BE2C (cell line): Measurements from ENCODE around the gene CCL14.

ENCODE experiments used
- DNase-seq: peaks from one replicate; pipeline ENCODE4 v3.0.0-alpha.2; 2020
- H3K27me3 ChIP-seq: fragments of 250-450 bp; sonication (Bioruptor Pico); 2 replicates; pipeline ENCODE4 v1.5.1; 2020; ENCODE audit warnings: mild to moderate bottlenecking
- H3K36me3 ChIP-seq: fragments of 250-450 bp; sonication (Bioruptor Pico); 2 replicates; pipeline ENCODE4 v1.5.1; 2020; ENCODE audit warnings: mild to moderate bottlenecking
- H3K4me1 ChIP-seq: fragments of 250-450 bp; sonication (Bioruptor Pico); 2 replicates; pipeline ENCODE4 v1.5.1; 2020
- H3K4me3 ChIP-seq: 2 replicates; pipeline ENCODE4 v1.5.1; 2011; ENCODE audit warnings: low read depth, low read length
- H3K9me3 ChIP-seq: fragments of 250-450 bp; sonication (Bioruptor Pico); 2 replicates; pipeline ENCODE4 v1.5.1; 2020
- CTCF ChIP-seq: IDR thresholded peaks from 2 replicates; pipeline ENCODE4 v1.5.1; 2012; ENCODE audit warnings: mild to moderate bottlenecking, low read depth, low read length

CCL14 gene

GRCh38 chr17:36008998-36009665 lies 22.6 kb upstream of the CCL14 start:
- peaks cover 10% of the 10 kb centered on the region for H3K27me3 ChIP-seq
- no peaks in the 10 kb centered on the region for H3K4me1 ChIP-seq
- H3K36me3 ChIP-seq: no peaks in the 10 kb centered on the region
- no peaks in the 10 kb centered on the region; the same call in 1 of the 2 replicates for H3K9me3 ChIP-seq
- DNase-seq: peak; percentile 17
- no peak overlapping the region for H3K4me3 ChIP-seq
- peak; percentile 60 for TF ChIP-seq CTCF

- no peak for TF ChIP-seq CTCF
- no peaks in the 10 kb centered on the region for H3K4me1 ChIP-seq
Measured at GRCh38 chr17:36004594-36005108, 18.1 kb upstream of the CCL14 start.

GRCh38 chr17:36002631-36003030 lies 16.1 kb upstream of the CCL14 start:
- H3K4me3 ChIP-seq: no peak overlapping the region
- H3K9me3 ChIP-seq: no peaks in the 10 kb centered on the region
- no peaks in the 10 kb centered on the region for H3K4me1 ChIP-seq
- peaks cover 14% of the 10 kb centered on the region for H3K27me3 ChIP-seq
- DNase-seq: no peak
- TF ChIP-seq CTCF: no peak
- no peaks in the 10 kb centered on the region for H3K36me3 ChIP-seq

More at GRCh38 chr17:36004594-36005108, 18.1 kb upstream of the CCL14 start:
- Histone ChIP-seq H3K36me3 (no peaks in the 10 kb centered on the region), H3K27me3 (peaks cover 14% of the 10 kb centered on the region), H3K4me3 (no peak overlapping the region), H3K9me3 (no peaks in the 10 kb centered on the region; the same call in 1 of the 2 replicates)
- no peak for DNase-seq

- no peak for TF ChIP-seq CTCF
- H3K4me1 ChIP-seq: no peaks in the 10 kb centered on the region
- H3K4me3 ChIP-seq: no peak overlapping the region
- H3K9me3 ChIP-seq: no peaks in the 10 kb centered on the region
- H3K27me3 ChIP-seq: peaks cover 14% of the 10 kb centered on the region
- H3K36me3 ChIP-seq: no peaks in the 10 kb centered on the region
- no peak for DNase-seq
Measured at GRCh38 chr17:36001862-36002603, 15.5 kb upstream of the CCL14 start.

GRCh38 chr17:36001110-36001771 lies 14.7 kb upstream of the CCL14 start, which contains the start of gene CCL15:
CCL15 (minus strand) TSS chr17:36001553; CDS start chr17:36001492, 61 bp downstream.
- no peaks in the 10 kb centered on the region for H3K4me1 ChIP-seq

More at GRCh38 chr17:36001110-36001771, 14.7 kb upstream of the CCL14 start, which contains the start of gene CCL15:
- H3K27me3 ChIP-seq: peaks cover 20% of the 10 kb centered on the region
- TF ChIP-seq CTCF: no peak
- no peaks in the 10 kb centered on the region for H3K9me3 ChIP-seq
- no peak for DNase-seq
- H3K4me3 ChIP-seq: no peak within 1 kb of the TSS
- H3K36me3 ChIP-seq: no peaks in the 10 kb centered on the region
